ENCODE results near the gene MAP3K14. TPM values are rescaled to one million over a fixed set of nuclear protein-coding genes. Genes with fewer than 3 reads are reported as not detected.

MAP3K14 gene
- total and polyA plus RNA-seq, 10 of the 15 experiments (the other 5 are each of a cell fraction or from before 2014, with no cell fraction given): 2.1 to 33.3 (median 19.7) TPM

- no peak for TF ChIP-seq RELB (IDR thresholded peaks at IDR 0.05; ENCODE audit: low read depth)
- TF ChIP-seq RELA (IDR thresholded peaks at IDR 0.05; ENCODE audit: borderline replicate concordance, partially characterized antibody): no peak
- no peak for TF ChIP-seq PBX3 (IDR thresholded peaks at IDR 0.05; ENCODE audit: insufficient replicate concordance, low read depth, low read length)
- no peak for TF ChIP-seq ZBTB33 (IDR thresholded peaks at IDR 0.05)
- peak; percentile 39; the same call in 1 of the 2 replicates for TF ChIP-seq SMARCA5 (IDR thresholded peaks at IDR 0.05)
- peak; percentile 78 to 84 (median 82) for TF ChIP-seq CTCF (IDR thresholded peaks at IDR 0.05 in 2 of 3, conservative IDR thresholded peaks at IDR 0.05 in 1 of 3; ENCODE audit: control insufficient read depth in 2 of 3, extremely low read depth in 1 of 3, insufficient read depth in 1 of 3, low read depth in 3 of 3, low read length in 3 of 3)
- peak; percentile 50; the same call in 1 of the 2 replicates for TF ChIP-seq YY1 (IDR thresholded peaks at IDR 0.05; ENCODE audit: low read depth, low read length)
- 0 out of 2 replicates have a peak, but pooled peaks have one; percentile 13 for TF ChIP-seq IKZF1 (conservative IDR thresholded peaks at IDR 0.05)
Measured at GRCh38 chr17:45235416-45236281, 81.2 kb downstream of the MAP3K14 start (continued).

All from GM12878 (cell line).